Astrocyte of the spinal cord (primary cell): ENCODE measurements around the gene MUS81.
A peak's percentile ranks its signal among the peaks of the same experiment; 100 is the strongest.

Experiments
- DNase-seq: peaks from one replicate; pipeline ENCODE4 v3.0.0; 2011; ENCODE audit warnings: low read depth, low spot score
- H3K4me3 ChIP-seq: 2 replicates; pipeline ENCODE4 v1.5.1; 2011; ENCODE audit warnings: low read depth, mild to moderate bottlenecking, low read length, moderate library complexity
- in situ Hi-C: cut with HindIII; loops from 2 replicates; pipeline ENCODE4 v1.10.0; 2017; ENCODE audit warnings: low sequenced_read_pairs
- TF ChIP-seq, protein P1 (sequence below): IDR thresholded peaks from 2 replicates; pipeline ENCODE4 v1.5.1; 2012; ENCODE audit warnings: low read depth, mild to moderate bottlenecking, low read length, inconsistent platforms

MUS81 gene

DNA sequence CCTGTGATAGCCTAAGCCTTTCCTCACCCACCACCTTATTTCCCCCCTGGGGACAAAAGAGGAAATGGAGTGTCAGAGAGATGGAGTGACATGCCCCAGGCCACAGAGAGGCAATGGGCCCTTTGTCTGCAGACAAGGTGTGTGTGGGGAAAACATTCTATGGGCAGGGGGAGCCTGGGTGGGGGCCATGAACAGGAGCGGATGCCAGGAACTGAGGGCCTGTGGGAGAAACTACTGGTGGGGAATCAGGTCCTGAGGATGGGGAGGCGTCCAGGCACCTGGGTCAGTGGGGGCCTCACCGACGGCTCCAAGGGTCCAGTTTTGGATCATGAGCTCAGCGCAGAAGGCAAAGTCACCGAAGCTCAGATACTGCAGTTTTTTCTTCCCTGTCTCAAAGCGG, 25.0 kb downstream of the MUS81 start:
- in situ Hi-C loops, result no loop called here

DNA sequence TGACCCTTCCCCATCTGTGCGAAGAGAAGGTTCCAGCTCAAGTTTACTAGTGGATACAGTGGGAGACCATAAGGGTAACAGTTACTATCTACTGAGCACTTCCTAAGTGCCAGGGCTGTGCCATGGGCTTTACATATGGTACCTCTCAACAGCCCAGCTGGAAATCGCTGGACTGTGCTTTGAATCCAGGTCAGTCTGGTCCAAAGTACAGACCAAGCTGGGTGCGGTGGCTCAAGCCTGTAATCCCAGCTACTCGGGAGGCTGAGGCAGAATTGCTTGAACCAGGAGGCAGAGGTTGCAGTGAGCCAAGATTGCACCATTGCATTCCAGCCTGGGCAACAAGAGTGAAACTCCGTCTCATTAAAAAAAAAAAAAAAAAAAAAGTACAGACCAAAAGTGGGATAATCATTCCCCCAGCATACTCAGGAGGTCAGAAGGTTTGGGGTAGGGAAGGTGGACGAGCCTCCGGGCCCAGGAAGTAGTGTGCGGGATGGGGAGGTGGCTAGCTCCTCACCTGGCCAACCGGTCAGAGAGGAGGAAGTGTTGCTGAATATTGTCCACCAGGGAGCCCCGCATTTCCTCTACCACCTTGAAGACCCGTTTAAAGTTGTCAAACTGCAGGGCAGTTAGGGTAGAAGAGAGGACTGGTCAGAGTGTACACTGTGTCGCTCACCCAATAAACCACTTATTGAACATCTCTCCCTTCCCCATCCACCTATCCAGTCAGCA, 25.7 kb downstream of the MUS81 start:
- no peak overlapping the region for H3K4me3 ChIP-seq
- in situ Hi-C loops, result no loop called here
- TF ChIP-seq, protein P1, sequence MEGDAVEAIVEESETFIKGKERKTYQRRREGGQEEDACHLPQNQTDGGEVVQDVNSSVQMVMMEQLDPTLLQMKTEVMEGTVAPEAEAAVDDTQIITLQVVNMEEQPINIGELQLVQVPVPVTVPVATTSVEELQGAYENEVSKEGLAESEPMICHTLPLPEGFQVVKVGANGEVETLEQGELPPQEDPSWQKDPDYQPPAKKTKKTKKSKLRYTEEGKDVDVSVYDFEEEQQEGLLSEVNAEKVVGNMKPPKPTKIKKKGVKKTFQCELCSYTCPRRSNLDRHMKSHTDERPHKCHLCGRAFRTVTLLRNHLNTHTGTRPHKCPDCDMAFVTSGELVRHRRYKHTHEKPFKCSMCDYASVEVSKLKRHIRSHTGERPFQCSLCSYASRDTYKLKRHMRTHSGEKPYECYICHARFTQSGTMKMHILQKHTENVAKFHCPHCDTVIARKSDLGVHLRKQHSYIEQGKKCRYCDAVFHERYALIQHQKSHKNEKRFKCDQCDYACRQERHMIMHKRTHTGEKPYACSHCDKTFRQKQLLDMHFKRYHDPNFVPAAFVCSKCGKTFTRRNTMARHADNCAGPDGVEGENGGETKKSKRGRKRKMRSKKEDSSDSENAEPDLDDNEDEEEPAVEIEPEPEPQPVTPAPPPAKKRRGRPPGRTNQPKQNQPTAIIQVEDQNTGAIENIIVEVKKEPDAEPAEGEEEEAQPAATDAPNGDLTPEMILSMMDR, result no peak
- no peak for DNase-seq

More for the DNA sequence above, 25.0 kb downstream of the MUS81 start:
- no peak overlapping the region for H3K4me3 ChIP-seq
- TF ChIP-seq, protein P1, result no peak
- DNase-seq, result no peak

DNA sequence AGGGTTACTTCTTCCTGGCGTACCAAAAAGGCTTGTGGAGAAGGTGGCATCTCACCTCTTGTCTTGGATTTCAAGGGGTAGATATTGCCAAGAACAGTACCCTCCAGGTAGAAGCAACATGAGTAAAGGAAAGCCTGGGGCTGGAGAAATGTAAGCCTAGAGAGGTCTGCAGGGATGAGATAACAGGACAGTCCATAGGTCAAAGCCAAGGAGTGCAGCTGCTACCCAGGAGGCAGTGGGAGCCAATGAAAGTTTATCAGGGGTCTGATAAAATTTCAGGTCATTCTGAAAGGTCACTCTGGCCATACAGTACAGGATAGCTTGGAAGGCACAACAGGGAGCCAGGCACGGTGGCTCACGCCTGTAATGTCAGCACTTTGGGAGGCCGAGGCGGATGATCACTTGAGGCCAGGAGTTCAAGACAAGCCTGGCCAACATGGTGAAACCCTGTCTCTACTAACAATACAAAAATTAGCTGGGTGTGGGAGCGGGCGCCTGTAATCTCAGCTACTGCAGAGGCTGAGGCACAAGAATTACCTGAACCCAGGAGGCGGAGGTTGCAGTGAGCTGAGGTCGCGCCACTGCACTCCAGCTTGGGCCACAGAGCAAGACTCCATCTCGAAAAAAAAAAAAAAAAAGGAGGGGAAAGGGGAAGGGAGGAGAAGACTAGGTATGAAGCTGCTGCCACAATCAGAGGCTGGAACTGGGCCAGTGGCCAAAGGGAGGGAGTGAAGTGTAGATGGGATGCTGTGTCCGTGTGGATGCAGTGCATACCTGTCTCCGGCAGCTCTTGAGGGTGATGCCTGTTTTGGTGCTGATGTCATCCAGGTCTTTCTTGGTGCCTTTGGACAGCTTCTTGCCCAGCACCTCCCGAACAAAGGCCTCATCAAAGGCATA, 26.8 kb downstream of the MUS81 start:
- TF ChIP-seq, protein P1, result no peak
- peak overlapping the region; percentile 65 for H3K4me3 ChIP-seq
- DNase-seq, result no peak
- in situ Hi-C loops, result no loop called here

DNA sequence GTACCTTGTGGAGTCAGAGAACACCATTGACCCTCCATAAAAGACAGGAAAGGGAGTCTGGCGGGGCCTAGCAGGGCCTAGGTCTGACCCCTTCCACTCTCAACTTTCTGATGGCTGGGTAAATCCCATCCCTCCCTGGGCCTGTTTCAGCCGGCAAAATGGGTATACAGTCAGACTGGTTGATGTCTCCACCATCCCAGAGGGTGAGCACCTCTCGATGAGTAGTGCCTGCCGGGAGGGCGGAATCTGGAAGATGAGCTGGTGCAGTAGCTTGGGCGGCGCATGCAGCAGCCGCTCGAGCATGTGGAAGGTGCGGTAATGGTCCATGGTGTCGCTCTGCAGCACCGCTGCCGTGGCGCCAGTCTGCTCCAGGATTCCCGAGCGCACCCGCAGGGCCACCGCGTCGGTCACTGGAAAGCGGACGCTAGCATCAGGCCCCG, 27.5 kb downstream of the MUS81 start:
- TF ChIP-seq, protein P1, result no peak
- DNase-seq, result no peak
- in situ Hi-C loops, result no loop called here

DNA sequence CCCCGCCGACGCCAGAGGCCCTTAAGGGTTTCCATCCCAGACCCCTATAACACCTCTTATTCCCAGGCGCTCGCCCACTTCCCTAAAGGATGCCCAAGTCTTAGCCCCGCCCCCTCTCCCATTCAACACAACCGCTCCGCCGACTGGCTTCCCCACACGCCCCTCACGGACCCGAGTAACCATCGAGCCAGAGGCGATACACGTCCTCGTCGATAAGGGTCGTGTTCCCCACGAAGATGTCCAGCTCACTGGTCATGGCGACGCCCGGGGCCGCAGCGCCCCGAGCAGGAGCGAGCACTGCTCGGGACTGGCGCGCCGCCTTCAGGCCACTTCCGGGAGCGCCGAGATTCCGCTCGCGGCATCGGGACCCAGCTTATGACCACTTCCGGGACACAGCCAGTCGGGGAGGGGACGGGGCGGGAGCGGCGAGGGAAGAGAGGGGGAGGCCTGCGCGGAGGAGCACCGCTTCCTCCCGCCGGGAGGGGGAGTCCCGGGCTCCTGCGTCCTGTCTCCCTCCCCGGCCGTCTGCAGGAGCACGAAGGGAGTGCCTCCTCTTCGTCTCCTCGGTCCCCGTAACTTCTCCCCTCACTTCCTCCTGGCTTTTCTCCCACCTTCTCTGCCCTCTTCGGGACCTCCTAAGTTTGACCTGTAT, 28.1 kb downstream of the MUS81 start, which contains the start of gene FIBP:
Gene FIBP (minus strand): TSS at position 309 of the 652 bp plus-strand sequence. CDS start 53 bp downstream, at position 256.
- in situ Hi-C loops, result no loop called here
- peak; percentile 99 for DNase-seq
- peak within 1 kb of the TSS; percentile 65 for H3K4me3 ChIP-seq
- TF ChIP-seq, protein P1, result peak; percentile 77

More for the DNA sequence above, 27.5 kb downstream of the MUS81 start:
- peak overlapping the region; percentile 65 for H3K4me3 ChIP-seq
